ENCODE results near the gene CTIF.

GRCh38 chr18:48539406-48540250, 797 bp downstream of the CTIF start:
- no peak for TF ChIP-seq CTCF (IDR thresholded peaks at IDR 0.05; ENCODE audit: poor library complexity)
- no peak for TF ChIP-seq EZH2 (IDR thresholded peaks at IDR 0.05; ENCODE audit: borderline replicate concordance)

Measured in hepatocyte (in vitro differentiated cells).